Sigmoid colon (tissue), 7 donors: ENCODE measurements around the gene TEDDM1. TPM values are rescaled to one million over a fixed set of nuclear protein-coding genes. Genes with fewer than 3 reads are reported as not detected.

ENCODE experiments used
- DNase-seq: peaks from one replicate; pipeline ENCODE4 v3.0.0-alpha.2; 2019
- H3K27ac ChIP-seq, 4 donors: fragments of 200-600 bp; sonication (generic); one replicate each; pipeline ENCODE4 v1.5.1; 2016 to 2019; ENCODE audit warnings: mild to moderate bottlenecking in 1 of 4
- H3K27me3 ChIP-seq, 3 donors: fragments of 200-600 bp; sonication (generic); one replicate each; pipeline ENCODE4 v1.5.1; 2019; ENCODE audit warnings: mild to moderate bottlenecking in 1 of 3
- H3K36me3 ChIP-seq, 4 donors: fragments of 200-600 bp; sonication (generic); one replicate each; pipeline ENCODE4 v1.5.1; 2016 to 2019
- H3K4me1 ChIP-seq, 4 donors: fragments of 200-600 bp; sonication (generic); one replicate each; pipeline ENCODE4 v1.5.1; 2017 to 2019
- H3K4me3 ChIP-seq, 4 donors: fragments of 200-600 bp; sonication (generic); one replicate each; pipeline ENCODE4 v1.5.1; 2017 to 2019; ENCODE audit warnings: mild to moderate bottlenecking in 2 of 4, moderate library complexity in 1 of 4
- H3K9me3 ChIP-seq, 4 donors: fragments of 200-600 bp in 3 of 4; sonication (generic) in 3 of 4; one replicate each; pipeline versions ENCODE4 v1.5.1 to v1.6.1; 2013 to 2019
- CTCF ChIP-seq, 4 experiments: fragments of 450-650 bp in 3 of 4; fragments of 200-600 bp in 1 of 4; IDR thresholded peaks; one replicate each; pipeline ENCODE4 v1.5.1; 2016 to 2019; ENCODE audit warnings: antibody characterized with exemption in 4 of 4, mild to moderate bottlenecking in 3 of 4, moderate library complexity in 2 of 4
- EP300 ChIP-seq, 4 donors: sonication (generic); formaldehyde crosslinking; IDR thresholded peaks; one replicate each; pipeline ENCODE4 v1.6.1; 2017; ENCODE audit warnings: antibody characterized with exemption in 4 of 4
- POLR2A ChIP-seq, 2 donors: fragments of 450-650 bp; IDR thresholded peaks; one replicate each; pipeline ENCODE4 v1.6.1; 2016; ENCODE audit warnings: antibody characterized with exemption in 2 of 2, mild to moderate bottlenecking in 2 of 2, moderate library complexity in 2 of 2
- POLR2AphosphoS5 ChIP-seq, 4 donors: sonication (generic); formaldehyde crosslinking; IDR thresholded peaks; one replicate each; pipeline ENCODE4 v1.6.1; 2017; ENCODE audit warnings: antibody characterized with exemption in 4 of 4
- WGBS, 2 donors: extraction: QIAGEN DNeasy Blood & Tissue Kit; methylation state at CpG; one replicate each; pipeline ENCODE4 v1.1.7; 2013; 5-methylcytosine and 5-hydroxymethylcytosine counted together
- intact Hi-C: fragments of 100-400 bp; cut with DNase I; formaldehyde crosslinking; loops from one replicate; pipeline ENCODE4 v1.15.1; 2023
- polyA plus RNA-seq, 3 donors: library from polyadenylated mRNA; stranded (reverse); fragments of 200-250 nt; gene quantifications; one replicate each; pipeline ENCODE4 v1.2.3, GENCODE V29; 2013
- total RNA-seq, 4 donors: library from RNA; depleted of rRNA; stranded (reverse); fragments of >200 nt; gene quantifications; one replicate each; pipeline ENCODE4 v1.1.0, GENCODE V29; 2016
- donor health status: healthy with polysubstance abuse.
- donor health status: Bipolar disorder and iron deficiency.
- donor health status: healthy.

TEDDM1 gene
- total and polyA plus RNA-seq, 7 donors, result not detected

- no peak for TF ChIP-seq CTCF (IDR thresholded peaks at IDR 0.05)
- TF ChIP-seq POLR2AphosphoS5 (IDR thresholded peaks at IDR 0.05), result peak; percentile 15 to 64 (median 43)
- peak; percentile 78 for DNase-seq
- Histone ChIP-seq H3K27ac (peak overlapping the region; percentile 97 to 100 (median 99)), H3K36me3 (peaks cover 38 to 54% (median 43%) of the 10 kb centered on the region in 4 donors), H3K4me1 (peaks cover 0 to 37% (median 33%) of the 10 kb centered on the region in 4 donors), H3K9me3 (no peaks in the 10 kb centered on the region), H3K27me3 (no peaks in the 10 kb centered on the region), H3K4me3 (peak overlapping the region; percentile 86 to 96 (median 92))
- intact Hi-C loops, result loop anchor here (2.0 to 10.0 kb wide), 5 partner anchors 42 to 395 kb away; partner anchors contain the start of gene NPL
- WGBS, 2 donors, result 3 to 10% methylated on average over 13 of the region's 13 CpGs
Measured at GRCh38 chr1:182389619-182390047, 10.8 kb downstream of the TEDDM1 start.

DNA sequence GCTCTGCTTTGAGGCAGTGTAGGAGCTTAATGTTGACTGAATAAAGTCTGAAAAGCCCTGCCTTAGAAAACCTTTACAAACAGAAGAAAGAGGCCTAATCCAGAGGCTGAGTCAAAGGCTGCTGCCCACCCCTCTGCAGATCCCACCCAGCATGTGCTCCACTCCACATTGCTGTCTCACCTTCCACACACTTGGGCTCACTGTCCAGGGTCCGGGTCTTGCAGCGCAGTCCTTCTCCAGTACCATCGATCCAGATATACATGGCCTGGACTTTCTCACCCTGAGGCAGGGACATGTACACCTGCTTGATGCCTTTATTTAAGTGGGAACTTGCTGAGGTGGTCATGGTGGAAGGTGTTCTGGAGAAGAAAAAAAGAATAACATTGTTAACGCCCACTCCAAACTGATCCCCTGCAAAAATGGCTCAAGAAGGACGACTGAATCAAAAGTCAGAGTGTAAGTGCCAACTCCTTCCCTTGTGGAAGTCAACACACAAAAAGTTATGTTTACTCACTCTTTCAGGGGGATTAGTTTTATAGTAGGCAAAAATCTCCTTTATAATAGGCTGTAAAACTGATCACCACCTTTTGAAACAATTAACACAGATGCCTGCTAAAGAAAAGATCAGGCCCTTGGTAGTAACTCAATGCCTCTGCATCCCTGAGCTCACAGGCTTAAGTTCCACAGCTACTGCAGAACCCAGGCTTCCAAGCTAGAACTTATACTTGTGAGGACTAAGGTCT is 11.9 kb downstream of the TEDDM1 start:
- Histone ChIP-seq H3K27me3 (no peaks in the 10 kb centered on the region), H3K36me3 (peaks cover 48 to 65% (median 54%) of the 10 kb centered on the region in 4 donors), H3K9me3 (no peaks in the 10 kb centered on the region), H3K27ac (peak overlapping the region; percentile 97 to 100 (median 99)), H3K4me3 (peak overlapping the region; percentile 86 to 96 (median 92)), H3K4me1 (peaks cover 0 to 42% (median 34%) of the 10 kb centered on the region in 4 donors)
- DNase-seq, result no peak
- TF ChIP-seq POLR2AphosphoS5 (IDR thresholded peaks at IDR 0.05) (no peak), POLR2A (IDR thresholded peaks at IDR 0.05) (no peak), EP300 (IDR thresholded peaks at IDR 0.05) (no peak), CTCF (IDR thresholded peaks at IDR 0.05) (no peak)
- intact Hi-C loops, result loop anchor here (2.0 kb wide), 1 partner anchor 86 kb away; no protein-coding TSS in a partner anchor
- 59 to 78% methylated on average over 5 of the region's 5 CpGs for WGBS, 2 donors

GRCh38 chr1:182387566-182387965 is 12.9 kb downstream of the TEDDM1 start:
- intact Hi-C loops, result no loop called here
- Histone ChIP-seq H3K4me1 (peaks cover 0 to 45% (median 34%) of the 10 kb centered on the region in 4 donors), H3K27me3 (no peaks in the 10 kb centered on the region), H3K27ac (peak overlapping the region; percentile 97 to 100 (median 99)), H3K4me3 (peak overlapping the region in 1 of 4 donors; percentile 86), H3K36me3 (peaks cover 48 to 75% (median 58%) of the 10 kb centered on the region in 4 donors), H3K9me3 (no peaks in the 10 kb centered on the region)
- TF ChIP-seq CTCF (IDR thresholded peaks at IDR 0.05) (no peak), POLR2A (IDR thresholded peaks at IDR 0.05) (no peak), EP300 (IDR thresholded peaks at IDR 0.05) (no peak), POLR2AphosphoS5 (IDR thresholded peaks at IDR 0.05) (no peak)
- no peak for DNase-seq
- WGBS, 2 donors, result 57 to 80% methylated on average over 2 of the region's 2 CpGs

DNA sequence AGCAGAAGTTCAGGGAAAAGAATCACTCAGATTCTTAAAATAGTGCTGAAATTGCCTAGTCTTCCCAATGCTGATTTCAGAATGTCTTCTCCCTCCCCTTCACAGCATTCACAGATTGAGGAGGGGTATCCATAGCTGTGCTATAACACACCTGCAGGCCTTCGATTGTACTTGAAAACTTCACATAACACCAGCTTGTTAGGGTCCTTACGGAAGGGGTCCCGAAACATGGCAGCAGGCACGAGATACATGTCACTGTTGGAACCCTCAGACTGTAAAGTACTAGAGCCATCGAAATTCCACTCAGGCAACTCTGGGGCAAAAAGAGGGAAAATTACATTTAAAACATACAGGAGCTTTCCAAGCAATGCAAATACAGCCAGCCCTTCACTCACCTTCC is 13.5 kb downstream of the TEDDM1 start:
- 94 to 95% methylated on average over 5 of the region's 5 CpGs for WGBS, 2 donors
- intact Hi-C loops, result no loop called here
- Histone ChIP-seq H3K36me3 (peaks cover 48 to 80% (median 60%) of the 10 kb centered on the region in 4 donors), H3K4me3 (peak overlapping the region in 1 of 4 donors; percentile 86), H3K27me3 (no peaks in the 10 kb centered on the region), H3K27ac (peak overlapping the region in 2 of 4 donors; percentile 30 to 99), H3K9me3 (no peaks in the 10 kb centered on the region), H3K4me1 (peaks cover 0 to 40% (median 29%) of the 10 kb centered on the region in 4 donors)
- TF ChIP-seq POLR2AphosphoS5 (IDR thresholded peaks at IDR 0.05) (no peak), EP300 (IDR thresholded peaks at IDR 0.05) (no peak)
- no peak for DNase-seq
